Vagina (tissue), 2 donors: Measurements from ENCODE around the gene OPRM1.

ENCODE experiments used
- CTCF ChIP-seq, 3 experiments: fragments of 450-650 bp in 2 of 3; fragments of 200-600 bp in 1 of 3; sonication (generic) in 1 of 3; IDR thresholded peaks; one replicate each; pipeline ENCODE4 v1.5.1; 2017 to 2019; ENCODE audit warnings: antibody characterized with exemption in 3 of 3, mild to moderate bottlenecking in 2 of 3, moderate library complexity in 2 of 3
- POLR2A ChIP-seq, 2 donors: fragments of 450-650 bp; IDR thresholded peaks; one replicate each; pipeline ENCODE4 v1.6.1; 2017; ENCODE audit warnings: antibody characterized with exemption in 2 of 2, mild to moderate bottlenecking in 2 of 2, moderate library complexity in 2 of 2

GRCh38 chr6:154252678-154253077 lies 213.6 kb downstream of the OPRM1 start:
- TF ChIP-seq POLR2A (IDR thresholded peaks at IDR 0.05): no peak
- no peak for TF ChIP-seq CTCF (IDR thresholded peaks at IDR 0.05)
